K562 (cell line): ENCODE measurements around the gene TOR1AIP2. TPM values are rescaled to one million over a fixed set of nuclear protein-coding genes. Genes with fewer than 3 reads are reported as not detected.

Experiments
- CEBPB ChIP-seq: fragments of 450-650 bp; IDR thresholded peaks from 2 replicates; pipeline ENCODE4 v1.6.1; 2016; ENCODE audit warnings: missing genetic modification characterization, missing compliant biosample characterization
- E4F1 ChIP-seq: fragments of 250-450 bp; sonication (Bioruptor Pico); IDR thresholded peaks from 2 replicates; pipeline ENCODE4 v1.5.0; 2021; ENCODE audit warnings: mild to moderate bottlenecking, borderline replicate concordance
- ERF ChIP-seq: fragments of 450-650 bp; formaldehyde crosslinking; IDR thresholded peaks from 2 replicates; pipeline ENCODE4 v1.4.0; 2020; ENCODE audit warnings: mild to moderate bottlenecking, mixed read lengths
- FOSL1 ChIP-seq: fragments of 200-800 bp; sonication (Bioruptor generic); conservative IDR thresholded peaks from 2 replicates; pipeline ENCODE4 v1.6.1; 2016; ENCODE audit warnings: missing genetic modification characterization, missing compliant biosample characterization
- KLF6 ChIP-seq: fragments of 250-450 bp; sonication (Bioruptor Pico); IDR thresholded peaks from 2 replicates; pipeline ENCODE4 v1.4.0; 2020; ENCODE audit warnings: mild to moderate bottlenecking, moderate library complexity, borderline replicate concordance
- OTX1 ChIP-seq: fragments of 450-650 bp; formaldehyde crosslinking; IDR thresholded peaks from 2 replicates; pipeline ENCODE4 v1.4.0; 2022; ENCODE audit warnings: mild to moderate bottlenecking
- RHOXF2B ChIP-seq: fragments of 250-450 bp; sonication (Bioruptor Pico); conservative IDR thresholded peaks from 2 replicates; pipeline ENCODE4 v1.5.1; 2021
- SREBF2 ChIP-seq: sonication (generic); formaldehyde crosslinking; IDR thresholded peaks from 2 replicates; pipeline ENCODE4 v1.4.0; 2020; ENCODE audit warnings: mild to moderate bottlenecking, missing genetic modification reagents
- YBX1 ChIP-seq: fragments of 450-650 bp; IDR thresholded peaks from 2 replicates; pipeline ENCODE4 v1.7.1; 2016; ENCODE audit warnings: mild to moderate bottlenecking
- ZBTB40 ChIP-seq, 2 experiments: fragments of 450-650 bp in 1 of 2; sonication (generic) in 1 of 2; formaldehyde crosslinking in 1 of 2; IDR thresholded peaks; 2 replicates each; pipeline versions ENCODE4 v1.7.1 to v1.9.0; 2016 to 2022; ENCODE audit warnings: inconsistent platforms in 1 of 2, mild to moderate bottlenecking in 1 of 2, missing genetic modification reagents in 1 of 2
- ZBTB49 ChIP-seq: sonication (generic); formaldehyde crosslinking; IDR thresholded peaks from 2 replicates; pipeline ENCODE4 v1.8.0; 2022; ENCODE audit warnings: missing genetic modification reagents, mild to moderate bottlenecking, borderline replicate concordance
- polyA plus RNA-seq, 8 experiments: library from polyadenylated mRNA; depleted of rRNA in 4 of 8; stranded (reverse) in 5 of 8; unstranded in 3 of 8; fragments of >200 nt; fragmentation: Nextera tagmentation in 2 of 8; fragmentation: Illumina TruSeq in 1 of 8; extraction: Ambion mirVana in 2 of 8; extraction: Trizol in 1 of 8; gene quantifications; 2 replicates each; pipeline versions ENCODE4 v1.2.1 to v1.2.3, GENCODE V29; 2011 to 2014; ENCODE audit warnings: inconsistent platforms in 1 of 8, missing spikeins in 1 of 8
- total RNA-seq, 7 experiments: library from RNA; depleted of rRNA in 6 of 7; stranded (reverse); fragments of >200 nt in 6 of 7; fragmentation: Illumina TruSeq in 2 of 7; extraction: Trizol in 2 of 7; gene quantifications; 2 replicates each; pipeline versions ENCODE4 v1.2.1 to v1.2.3, GENCODE V29; 2011 to 2021; ENCODE audit warnings: low replicate concordance in 1 of 7

TOR1AIP2 gene
- total and polyA plus RNA-seq, 9 of the 15 experiments (the other 6 are each of a cell fraction or from before 2014, with no cell fraction given) = 16.7 to 122 (median 41.4) TPM

GRCh38 chr1:179877586-179878265, at the start of gene TOR1AIP2 (continued):
- peak; percentile 98 for TF ChIP-seq ZBTB40 (IDR thresholded peaks at IDR 0.05)
- TF ChIP-seq ZBTB40 (CRISPR knock-in tag; IDR thresholded peaks at IDR 0.05) = no peak
- TF ChIP-seq ZBTB49 = no peak
- TF ChIP-seq RHOXF2B (CRISPR knock-in tag) = no peak
- TF ChIP-seq KLF6 (CRISPR knock-in tag) = peak; percentile 67; the same call in 1 of the 2 replicates
- TF ChIP-seq YBX1 = no peak
- 0 out of 2 replicates have a peak, but pooled peaks have one; percentile 21 for TF ChIP-seq SREBF2 (CRISPR knock-in tag)
- no peak for TF ChIP-seq E4F1 (CRISPR knock-in tag)
- TF ChIP-seq FOSL1 (tag) = no peak; the same call in 1 of the 2 replicates
- no peak; the same call in 1 of the 2 replicates for TF ChIP-seq ERF
- TF ChIP-seq OTX1 = no peak
- peak; percentile 95 for TF ChIP-seq CEBPB (tag)
